22Rv1 (cell line): ENCODE data around the gene RCCD1.

ENCODE experiments used
- ZFX ChIP-seq: fragments of 450-650 bp; IDR thresholded peaks from 2 replicates; pipeline ENCODE4 v1.6.1; 2017; ENCODE audit warnings: antibody characterized with exemption, borderline replicate concordance
- TF ChIP-seq, protein P1 (sequence below): fragments of 450-650 bp; IDR thresholded peaks from 2 replicates; pipeline ENCODE4 v1.5.1; 2017; ENCODE audit warnings: mild to moderate bottlenecking

DNA sequence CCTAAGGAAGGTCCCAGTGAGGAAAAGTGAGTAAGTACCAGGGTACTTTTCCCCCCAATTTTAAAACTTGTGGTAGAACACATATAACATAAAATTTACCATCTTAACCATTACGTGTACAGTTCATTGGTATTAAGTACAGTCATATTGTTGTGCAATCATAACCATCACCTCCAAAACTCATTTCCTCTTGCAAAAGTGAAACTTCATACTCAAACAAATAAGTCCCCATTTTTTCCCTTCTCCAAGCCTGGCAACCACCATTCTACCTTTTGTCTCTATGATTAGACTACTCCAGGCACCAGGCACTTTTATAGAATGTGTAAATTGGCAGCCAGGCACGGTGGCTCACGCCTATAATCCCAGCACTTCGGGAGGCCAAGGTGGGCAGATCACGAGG, 27.5 kb downstream of the RCCD1 start:
- TF ChIP-seq, protein P1, sequence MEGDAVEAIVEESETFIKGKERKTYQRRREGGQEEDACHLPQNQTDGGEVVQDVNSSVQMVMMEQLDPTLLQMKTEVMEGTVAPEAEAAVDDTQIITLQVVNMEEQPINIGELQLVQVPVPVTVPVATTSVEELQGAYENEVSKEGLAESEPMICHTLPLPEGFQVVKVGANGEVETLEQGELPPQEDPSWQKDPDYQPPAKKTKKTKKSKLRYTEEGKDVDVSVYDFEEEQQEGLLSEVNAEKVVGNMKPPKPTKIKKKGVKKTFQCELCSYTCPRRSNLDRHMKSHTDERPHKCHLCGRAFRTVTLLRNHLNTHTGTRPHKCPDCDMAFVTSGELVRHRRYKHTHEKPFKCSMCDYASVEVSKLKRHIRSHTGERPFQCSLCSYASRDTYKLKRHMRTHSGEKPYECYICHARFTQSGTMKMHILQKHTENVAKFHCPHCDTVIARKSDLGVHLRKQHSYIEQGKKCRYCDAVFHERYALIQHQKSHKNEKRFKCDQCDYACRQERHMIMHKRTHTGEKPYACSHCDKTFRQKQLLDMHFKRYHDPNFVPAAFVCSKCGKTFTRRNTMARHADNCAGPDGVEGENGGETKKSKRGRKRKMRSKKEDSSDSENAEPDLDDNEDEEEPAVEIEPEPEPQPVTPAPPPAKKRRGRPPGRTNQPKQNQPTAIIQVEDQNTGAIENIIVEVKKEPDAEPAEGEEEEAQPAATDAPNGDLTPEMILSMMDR: no peak
- no peak for TF ChIP-seq ZFX
